WTC11 (cell line): ENCODE measurements around the gene BTBD10. TPM values are rescaled to one million over a fixed set of nuclear protein-coding genes. Genes with fewer than 3 reads are reported as not detected.

Experiments
- ATAC-seq: fragments of 200-7000 bp; cut with Tn5 transposase; 2 replicates; pipeline ENCODE4 v1.10.0; 2021; ENCODE audit warnings: mild to moderate bottlenecking, moderate library complexity
- CTCF ChIA-PET: fragments of 300-600 bp; sonication (Branson Sonifier 250); formaldehyde crosslinking; loops from one replicate; lab custom pipeline; 2021; ENCODE audit warnings: antibody characterized with exemption; lab: Charles Lee
- POLR2A ChIA-PET: fragments of 350-600 bp; sonication (Branson Sonifier 250); formaldehyde crosslinking; loops from one replicate; lab custom pipeline; 2021; ENCODE audit warnings: antibody characterized with exemption; lab: Charles Lee
- DNase-seq: peaks from one replicate; pipeline ENCODE4 v3.0.0; 2021; ENCODE audit warnings: low spot score
- H3K27ac Mint-ChIP-seq: 2 replicates; pipeline ENCODE4 v1.8.0; 2021; ENCODE audit warnings: mixed read lengths
- H3K27me3 Mint-ChIP-seq: 2 replicates; pipeline ENCODE4 v1.8.0; 2021; ENCODE audit warnings: low read depth, mild to moderate bottlenecking, moderate library complexity, mixed read lengths
- H3K36me3 Mint-ChIP-seq: 2 replicates; pipeline ENCODE4 v1.8.0; 2021; ENCODE audit warnings: mixed read lengths
- H3K4me1 Mint-ChIP-seq: 2 replicates; pipeline ENCODE4 v1.8.0; 2022; ENCODE audit warnings: mixed read lengths
- H3K4me3 Mint-ChIP-seq: 2 replicates; pipeline ENCODE4 v1.8.0; 2021; ENCODE audit warnings: mild to moderate bottlenecking, moderate library complexity, mixed read lengths
- H3K9me3 Mint-ChIP-seq: 2 replicates; pipeline ENCODE4 v1.8.0; 2021; ENCODE audit warnings: mixed read lengths
- ARID4B ChIP-seq: sonication (generic); formaldehyde crosslinking; IDR thresholded peaks from 2 replicates; pipeline ENCODE4 v1.8.0; 2023; ENCODE audit warnings: missing genetic modification reagents, mild to moderate bottlenecking, borderline replicate concordance
- ATF2 ChIP-seq: sonication (generic); formaldehyde crosslinking; IDR thresholded peaks from 2 replicates; pipeline ENCODE4 v1.8.1; 2022; ENCODE audit warnings: low read depth, missing genetic modification reagents, borderline replicate concordance
- ATF3 ChIP-seq: sonication (generic); formaldehyde crosslinking; conservative IDR thresholded peaks from 2 replicates; pipeline ENCODE4 v1.8.1; 2022; ENCODE audit warnings: mild to moderate bottlenecking, missing genetic modification reagents
- ERG ChIP-seq: fragments of 250-450 bp; sonication (Bioruptor Pico); IDR thresholded peaks from 2 replicates; pipeline ENCODE4 v1.8.0; 2021; ENCODE audit warnings: mild to moderate bottlenecking
- NR1H2 ChIP-seq: sonication (generic); formaldehyde crosslinking; IDR thresholded peaks from 2 replicates; pipeline ENCODE4 v1.9.0; 2021; ENCODE audit warnings: mild to moderate bottlenecking, moderate library complexity, missing genetic modification reagents
- PRDM15 ChIP-seq: sonication (generic); formaldehyde crosslinking; IDR thresholded peaks from 2 replicates; pipeline ENCODE4 v1.8.0; 2022; ENCODE audit warnings: missing genetic modification reagents
- ZNF263 ChIP-seq: sonication (generic); formaldehyde crosslinking; IDR thresholded peaks from 2 replicates; pipeline ENCODE4 v1.8.1; 2022; ENCODE audit warnings: low read depth, mild to moderate bottlenecking, moderate library complexity, missing genetic modification reagents
- ZNF317 ChIP-seq: sonication (generic); formaldehyde crosslinking; IDR thresholded peaks from 2 replicates; pipeline ENCODE4 v1.8.1; 2023; ENCODE audit warnings: low read depth, mild to moderate bottlenecking, moderate library complexity, missing genetic modification reagents, borderline replicate concordance
- ZNF512 ChIP-seq: sonication (generic); formaldehyde crosslinking; IDR thresholded peaks from 2 replicates; pipeline ENCODE4 v1.8.1; 2022; ENCODE audit warnings: missing genetic modification reagents, borderline replicate concordance
- ZNF532 ChIP-seq: fragments of 250-450 bp; sonication (Bioruptor Pico); IDR thresholded peaks from 2 replicates; pipeline ENCODE4 v1.9.0; 2021; ENCODE audit warnings: mild to moderate bottlenecking, borderline replicate concordance
- ZSCAN18 ChIP-seq: fragments of 250-450 bp; sonication (Bioruptor Pico); IDR thresholded peaks from 2 replicates; pipeline ENCODE4 v2.1.2; 2022; ENCODE audit warnings: mild to moderate bottlenecking, moderate library complexity
- total RNA-seq: library from RNA; stranded (reverse); gene quantifications from 3 replicates; pipeline ENCODE4 v1.2.3, GENCODE V29; 2021

BTBD10 gene
- total RNA-seq, 1 experiment from 2014 or later: 19.4 TPM

- TF ChIP-seq PRDM15 (CRISPR knock-in tag) (no peak), ARID4B (no peak), ERG (CRISPR knock-in tag) (no peak), ZNF317 (CRISPR knock-in tag) (no peak), NR1H2 (no peak), ZSCAN18 (CRISPR knock-in tag) (no peak)
Observed at GRCh38 chr11:13373216-13373615, 89.8 kb downstream of the BTBD10 start (continued).

GRCh38 chr11:13368041-13368446 is 95.0 kb downstream of the BTBD10 start:
- ChIA-PET POLR2A (no interaction called here), CTCF (interaction anchor here (1.2 to 1.3 kb wide), 3 partner anchors 8 to 17 kb away, joined by 3 to 5 read pairs (median 3); no protein-coding TSS in a partner anchor)
- Mint-ChIP-seq H3K36me3 (no peaks in the 10 kb centered on the region), H3K27me3 (no peaks in the 10 kb centered on the region), H3K9me3 (no peaks in the 10 kb centered on the region), H3K4me3 (no peak overlapping the region), H3K27ac (no peak overlapping the region), H3K4me1 (no peaks in the 10 kb centered on the region)
- ATAC-seq (no peak), DNase-seq (no peak)
- no peak for TF ChIP-seq ZNF317 (CRISPR knock-in tag)
- TF ChIP-seq ATF3 (CRISPR knock-in tag): no peak
- TF ChIP-seq ZNF512 (CRISPR knock-in tag): no peak
- no peak for TF ChIP-seq ZNF263 (CRISPR knock-in tag)
- no peak for TF ChIP-seq ZNF532 (CRISPR knock-in tag)
- TF ChIP-seq ATF2: no peak
